Sigmoid colon (tissue), 7 donors: ENCODE results near the gene TMEM89. TPM values are rescaled to one million over a fixed set of nuclear protein-coding genes. Genes with fewer than 3 reads are reported as not detected.

Experiments
- DNase-seq: peaks from one replicate; pipeline ENCODE4 v3.0.0-alpha.2; 2019
- H3K27ac ChIP-seq, 4 donors: fragments of 200-600 bp; sonication (generic); one replicate each; pipeline ENCODE4 v1.5.1; 2016 to 2019; ENCODE audit warnings: mild to moderate bottlenecking in 1 of 4
- H3K27me3 ChIP-seq, 3 donors: fragments of 200-600 bp; sonication (generic); one replicate each; pipeline ENCODE4 v1.5.1; 2019; ENCODE audit warnings: mild to moderate bottlenecking in 1 of 3
- H3K36me3 ChIP-seq, 4 donors: fragments of 200-600 bp; sonication (generic); one replicate each; pipeline ENCODE4 v1.5.1; 2016 to 2019
- H3K4me1 ChIP-seq, 4 donors: fragments of 200-600 bp; sonication (generic); one replicate each; pipeline ENCODE4 v1.5.1; 2017 to 2019
- H3K4me3 ChIP-seq, 4 donors: fragments of 200-600 bp; sonication (generic); one replicate each; pipeline ENCODE4 v1.5.1; 2017 to 2019; ENCODE audit warnings: mild to moderate bottlenecking in 2 of 4, moderate library complexity in 1 of 4
- H3K9me3 ChIP-seq, 4 donors: fragments of 200-600 bp in 3 of 4; sonication (generic) in 3 of 4; one replicate each; pipeline versions ENCODE4 v1.5.1 to v1.6.1; 2013 to 2019
- EP300 ChIP-seq, 4 donors: sonication (generic); formaldehyde crosslinking; IDR thresholded peaks; one replicate each; pipeline ENCODE4 v1.6.1; 2017; ENCODE audit warnings: antibody characterized with exemption in 4 of 4
- POLR2A ChIP-seq, 2 donors: fragments of 450-650 bp; IDR thresholded peaks; one replicate each; pipeline ENCODE4 v1.6.1; 2016; ENCODE audit warnings: antibody characterized with exemption in 2 of 2, mild to moderate bottlenecking in 2 of 2, moderate library complexity in 2 of 2
- POLR2AphosphoS5 ChIP-seq, 4 donors: sonication (generic); formaldehyde crosslinking; IDR thresholded peaks; one replicate each; pipeline ENCODE4 v1.6.1; 2017; ENCODE audit warnings: antibody characterized with exemption in 4 of 4
- WGBS, 2 donors: extraction: QIAGEN DNeasy Blood & Tissue Kit; methylation state at CpG; one replicate each; pipeline ENCODE4 v1.1.7; 2013; 5-methylcytosine and 5-hydroxymethylcytosine counted together
- intact Hi-C: fragments of 100-400 bp; cut with DNase I; formaldehyde crosslinking; loops from one replicate; pipeline ENCODE4 v1.15.1; 2023
- polyA plus RNA-seq, 3 donors: library from polyadenylated mRNA; stranded (reverse); fragments of 200-250 nt; gene quantifications; one replicate each; pipeline ENCODE4 v1.2.3, GENCODE V29; 2013
- total RNA-seq, 4 donors: library from RNA; depleted of rRNA; stranded (reverse); fragments of >200 nt; gene quantifications; one replicate each; pipeline ENCODE4 v1.1.0, GENCODE V29; 2016
- TF ChIP-seq, protein P1 (sequence below), 4 experiments: fragments of 450-650 bp in 3 of 4; fragments of 200-600 bp in 1 of 4; IDR thresholded peaks; one replicate each; pipeline ENCODE4 v1.5.1; 2016 to 2019; ENCODE audit warnings: antibody characterized with exemption in 4 of 4, mild to moderate bottlenecking in 3 of 4, moderate library complexity in 2 of 4
- donor health status: healthy with polysubstance abuse.
- donor health status: Bipolar disorder and iron deficiency.
- donor health status: healthy.

TMEM89 gene
- total and polyA plus RNA-seq, 7 donors = 1.2 TPM; not detected in 6

DNA sequence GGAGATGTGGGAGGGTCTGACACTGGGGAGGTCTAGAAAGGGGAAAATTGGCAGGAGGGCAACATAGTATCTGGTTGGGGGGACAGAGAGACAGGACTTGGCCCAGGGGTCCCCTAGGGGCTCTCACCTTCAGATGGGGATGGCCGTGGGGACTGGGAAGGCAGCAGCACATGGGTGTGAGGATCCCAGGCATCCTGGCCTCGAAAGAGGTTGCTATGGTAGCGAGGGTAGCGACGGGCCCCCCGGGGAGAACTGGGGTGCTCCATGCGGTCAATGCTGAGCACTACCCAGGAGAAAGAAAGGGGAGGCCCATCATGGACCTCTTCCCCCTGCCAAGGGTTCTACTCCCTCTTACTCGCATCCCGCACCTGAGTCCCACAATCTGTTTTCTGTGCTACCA, 26.1 kb upstream of the TMEM89 start:
- H3K9me3 ChIP-seq = no peaks in the 10 kb centered on the region
- no peak overlapping the region for H3K4me3 ChIP-seq
- no peaks in the 10 kb centered on the region for H3K4me1 ChIP-seq
- intact Hi-C loops = no loop called here
- TF ChIP-seq, protein P1, sequence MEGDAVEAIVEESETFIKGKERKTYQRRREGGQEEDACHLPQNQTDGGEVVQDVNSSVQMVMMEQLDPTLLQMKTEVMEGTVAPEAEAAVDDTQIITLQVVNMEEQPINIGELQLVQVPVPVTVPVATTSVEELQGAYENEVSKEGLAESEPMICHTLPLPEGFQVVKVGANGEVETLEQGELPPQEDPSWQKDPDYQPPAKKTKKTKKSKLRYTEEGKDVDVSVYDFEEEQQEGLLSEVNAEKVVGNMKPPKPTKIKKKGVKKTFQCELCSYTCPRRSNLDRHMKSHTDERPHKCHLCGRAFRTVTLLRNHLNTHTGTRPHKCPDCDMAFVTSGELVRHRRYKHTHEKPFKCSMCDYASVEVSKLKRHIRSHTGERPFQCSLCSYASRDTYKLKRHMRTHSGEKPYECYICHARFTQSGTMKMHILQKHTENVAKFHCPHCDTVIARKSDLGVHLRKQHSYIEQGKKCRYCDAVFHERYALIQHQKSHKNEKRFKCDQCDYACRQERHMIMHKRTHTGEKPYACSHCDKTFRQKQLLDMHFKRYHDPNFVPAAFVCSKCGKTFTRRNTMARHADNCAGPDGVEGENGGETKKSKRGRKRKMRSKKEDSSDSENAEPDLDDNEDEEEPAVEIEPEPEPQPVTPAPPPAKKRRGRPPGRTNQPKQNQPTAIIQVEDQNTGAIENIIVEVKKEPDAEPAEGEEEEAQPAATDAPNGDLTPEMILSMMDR (IDR thresholded peaks at IDR 0.05) = no peak
- TF ChIP-seq POLR2A (IDR thresholded peaks at IDR 0.05) = no peak
- TF ChIP-seq EP300 (IDR thresholded peaks at IDR 0.05) = no peak
- no peak for TF ChIP-seq POLR2AphosphoS5 (IDR thresholded peaks at IDR 0.05)
- DNase-seq = no peak
- no peaks in the 10 kb centered on the region for H3K27me3 ChIP-seq
- WGBS, 2 donors = 82 to 91% methylated on average over 9 of the region's 9 CpGs
- no peak overlapping the region for H3K27ac ChIP-seq
- H3K36me3 ChIP-seq = no peaks in the 10 kb centered on the region

DNA sequence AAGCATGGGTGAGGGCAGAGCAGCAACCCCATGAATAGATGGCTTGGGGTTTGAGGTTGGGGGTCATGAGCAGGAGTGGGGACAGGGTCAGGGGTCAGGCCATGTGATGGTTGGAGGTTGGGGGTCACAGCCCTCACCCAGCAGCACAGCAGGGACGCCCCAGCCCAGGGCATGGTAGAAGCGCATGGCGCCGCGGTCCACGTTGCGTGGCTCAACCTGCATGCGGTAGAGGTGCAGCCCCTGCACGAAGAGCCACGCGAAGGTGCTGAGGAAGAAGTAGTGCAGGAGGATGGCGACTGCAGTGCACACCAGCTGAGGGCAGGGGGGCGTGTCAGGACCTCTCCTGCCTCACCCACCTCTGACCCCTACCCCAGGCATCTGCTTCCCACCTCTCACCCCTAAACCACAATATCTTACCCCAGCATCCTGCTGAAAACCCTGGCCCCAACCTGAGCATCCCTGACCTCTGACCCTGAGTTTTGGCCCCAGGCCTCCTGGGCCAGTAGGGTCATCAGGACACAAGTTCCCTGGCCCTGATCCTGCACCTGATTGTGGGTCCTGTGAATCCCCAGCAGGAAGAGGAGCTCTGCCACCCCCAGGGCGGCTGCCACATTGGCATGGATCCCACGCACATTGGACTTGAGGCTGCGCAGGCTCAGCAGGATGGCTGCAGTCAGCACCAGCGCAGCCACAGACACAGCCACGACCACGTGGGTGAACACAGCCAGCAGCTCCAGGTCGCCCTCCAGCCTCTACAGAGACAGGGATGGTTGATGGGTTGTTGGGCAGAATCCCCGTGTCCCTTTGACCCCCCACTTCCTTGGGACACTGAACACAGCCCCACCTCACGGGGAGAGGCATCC, 23.6 kb upstream of the TMEM89 start:
- Histone ChIP-seq H3K27ac (no peak overlapping the region), H3K27me3 (no peaks in the 10 kb centered on the region), H3K36me3 (no peaks in the 10 kb centered on the region), H3K4me1 (no peaks in the 10 kb centered on the region), H3K9me3 (no peaks in the 10 kb centered on the region), H3K4me3 (no peak overlapping the region)
- 93 to 94% methylated on average over 22 of the region's 22 CpGs for WGBS, 2 donors
- TF ChIP-seq POLR2A (IDR thresholded peaks at IDR 0.05) (no peak), POLR2AphosphoS5 (IDR thresholded peaks at IDR 0.05) (no peak), EP300 (IDR thresholded peaks at IDR 0.05) (no peak)
- TF ChIP-seq, protein P1 (IDR thresholded peaks at IDR 0.05) = no peak
- DNase-seq = no peak
- intact Hi-C loops = no loop called here

DNA sequence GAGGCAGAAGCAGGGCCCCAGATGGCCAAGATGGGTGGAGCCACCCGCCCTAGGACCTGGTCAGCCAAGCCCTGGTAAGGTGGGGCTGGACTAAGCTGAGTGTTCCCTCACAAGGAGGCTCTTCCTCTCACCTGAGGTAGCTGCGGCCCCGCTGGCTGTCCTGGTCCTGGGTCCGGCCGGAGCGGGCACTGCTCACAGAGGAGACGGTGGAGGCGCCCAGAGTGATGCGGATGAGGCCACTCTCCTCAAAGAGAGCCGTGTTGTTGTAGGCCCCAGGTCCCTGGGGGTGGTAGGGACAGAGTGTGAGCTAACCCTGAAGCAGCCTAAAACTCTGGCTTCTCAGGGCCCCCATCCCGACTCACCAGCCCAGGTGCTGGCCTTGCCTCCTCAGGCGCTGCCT, 21.0 kb upstream of the TMEM89 start:
- no peak for DNase-seq
- TF ChIP-seq POLR2A (IDR thresholded peaks at IDR 0.05) = no peak
- TF ChIP-seq EP300 (IDR thresholded peaks at IDR 0.05) = no peak
- TF ChIP-seq, protein P1 (IDR thresholded peaks at IDR 0.05) = no peak
- TF ChIP-seq POLR2AphosphoS5 (IDR thresholded peaks at IDR 0.05) = no peak
- no peak overlapping the region for H3K4me3 ChIP-seq
- intact Hi-C loops = no loop called here
- no peaks in the 10 kb centered on the region for H3K27me3 ChIP-seq
- 92% methylated on average over 12 of the region's 12 CpGs for WGBS, 2 donors
- no peaks in the 10 kb centered on the region for H3K9me3 ChIP-seq
- no peaks in the 10 kb centered on the region for H3K4me1 ChIP-seq
- H3K36me3 ChIP-seq = no peaks in the 10 kb centered on the region
- H3K27ac ChIP-seq = no peak overlapping the region

DNA sequence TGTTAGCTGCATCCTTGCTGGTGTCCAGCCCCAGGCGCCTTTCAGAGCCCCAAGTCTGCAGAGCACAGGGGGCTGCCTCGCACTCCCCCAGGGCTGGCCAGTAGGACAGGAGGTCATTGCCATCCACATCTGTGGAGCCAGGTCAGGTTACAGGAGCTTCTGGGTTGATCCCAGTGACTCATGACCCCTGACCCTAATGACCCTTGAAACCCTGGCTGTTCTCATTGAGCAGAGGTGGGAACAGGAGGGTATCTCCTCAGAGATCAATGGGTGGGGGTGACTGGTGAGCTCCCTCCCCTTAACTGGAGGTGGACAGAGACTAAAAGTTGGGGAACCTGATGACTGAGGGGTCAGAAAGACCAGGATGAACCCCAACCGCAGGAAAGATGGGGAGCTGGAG, 19.8 kb upstream of the TMEM89 start:
- no peak for TF ChIP-seq EP300 (IDR thresholded peaks at IDR 0.05)
- TF ChIP-seq POLR2AphosphoS5 (IDR thresholded peaks at IDR 0.05) = no peak
- TF ChIP-seq POLR2A (IDR thresholded peaks at IDR 0.05) = no peak
- TF ChIP-seq, protein P1 (IDR thresholded peaks at IDR 0.05) = no peak
- Histone ChIP-seq H3K4me3 (no peak overlapping the region), H3K27ac (no peak overlapping the region), H3K9me3 (no peaks in the 10 kb centered on the region), H3K4me1 (peaks cover 0 to 2% (median 2%) of the 10 kb centered on the region in 4 donors), H3K36me3 (no peaks in the 10 kb centered on the region), H3K27me3 (no peaks in the 10 kb centered on the region)
- DNase-seq = no peak
- 92 to 95% methylated on average over 3 of the region's 3 CpGs for WGBS, 2 donors
- intact Hi-C loops = no loop called here
